ENCODE results near the gene NARF. TPM values are rescaled to one million over a fixed set of nuclear protein-coding genes. Genes with fewer than 3 reads are reported as not detected.
"Not testable (repeated sequence)": the region's sequence is repeated elsewhere in the genome, so short reads cannot be mapped to it uniquely, and the experiment has no call there.

Gene NARF
- total RNA-seq, 1 donor from 2014 or later = 54.9 TPM

DNA sequence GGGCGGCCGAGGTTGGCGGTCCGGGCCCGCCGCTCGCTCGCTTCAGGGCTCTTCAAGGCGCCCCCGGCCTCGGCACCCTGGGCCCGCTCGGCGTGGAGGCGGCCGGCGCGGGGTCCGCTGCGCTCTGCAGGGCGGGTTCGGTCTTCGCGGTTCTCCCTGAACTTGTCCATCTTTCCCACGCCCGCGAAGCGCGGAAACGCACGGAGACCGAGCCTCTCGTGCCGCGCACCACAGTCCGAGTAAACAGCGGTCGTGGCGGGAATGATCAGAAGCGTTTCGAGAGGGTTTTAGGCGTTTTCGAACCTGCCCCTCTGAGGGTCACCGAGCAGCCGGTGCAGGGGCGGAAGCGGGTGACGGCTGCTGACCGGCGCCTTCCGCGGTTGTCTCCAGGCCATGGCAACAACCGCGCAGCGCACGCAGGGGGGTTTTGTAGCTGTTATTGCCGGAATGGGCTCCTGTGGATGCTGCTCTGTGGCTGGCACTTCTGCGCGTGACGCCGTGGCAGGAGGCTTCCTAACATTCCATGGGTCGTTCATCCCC lies 414 bp downstream of the NARF start:
- intact Hi-C loops (cut with DNase I) = no loop called here
- H3K4me1 ChIP-seq = peaks cover 33% of the 10 kb centered on the region
- DNase-seq (no peak), ATAC-seq (peak in 1 of 2 donors; percentile 2)
- H3K27ac ChIP-seq = peak overlapping the region; percentile 100
- no peaks in the 10 kb centered on the region for H3K9me3 ChIP-seq
- peaks cover 41% of the 10 kb centered on the region for H3K36me3 ChIP-seq
- TF ChIP-seq, protein P1, sequence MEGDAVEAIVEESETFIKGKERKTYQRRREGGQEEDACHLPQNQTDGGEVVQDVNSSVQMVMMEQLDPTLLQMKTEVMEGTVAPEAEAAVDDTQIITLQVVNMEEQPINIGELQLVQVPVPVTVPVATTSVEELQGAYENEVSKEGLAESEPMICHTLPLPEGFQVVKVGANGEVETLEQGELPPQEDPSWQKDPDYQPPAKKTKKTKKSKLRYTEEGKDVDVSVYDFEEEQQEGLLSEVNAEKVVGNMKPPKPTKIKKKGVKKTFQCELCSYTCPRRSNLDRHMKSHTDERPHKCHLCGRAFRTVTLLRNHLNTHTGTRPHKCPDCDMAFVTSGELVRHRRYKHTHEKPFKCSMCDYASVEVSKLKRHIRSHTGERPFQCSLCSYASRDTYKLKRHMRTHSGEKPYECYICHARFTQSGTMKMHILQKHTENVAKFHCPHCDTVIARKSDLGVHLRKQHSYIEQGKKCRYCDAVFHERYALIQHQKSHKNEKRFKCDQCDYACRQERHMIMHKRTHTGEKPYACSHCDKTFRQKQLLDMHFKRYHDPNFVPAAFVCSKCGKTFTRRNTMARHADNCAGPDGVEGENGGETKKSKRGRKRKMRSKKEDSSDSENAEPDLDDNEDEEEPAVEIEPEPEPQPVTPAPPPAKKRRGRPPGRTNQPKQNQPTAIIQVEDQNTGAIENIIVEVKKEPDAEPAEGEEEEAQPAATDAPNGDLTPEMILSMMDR (IDR thresholded peaks at IDR 0.05) = no peak
- H3K27me3 ChIP-seq (ENCODE audit: low read depth) = no peaks in the 10 kb centered on the region
- peak overlapping the region; percentile 96 for H3K4me3 ChIP-seq

DNA sequence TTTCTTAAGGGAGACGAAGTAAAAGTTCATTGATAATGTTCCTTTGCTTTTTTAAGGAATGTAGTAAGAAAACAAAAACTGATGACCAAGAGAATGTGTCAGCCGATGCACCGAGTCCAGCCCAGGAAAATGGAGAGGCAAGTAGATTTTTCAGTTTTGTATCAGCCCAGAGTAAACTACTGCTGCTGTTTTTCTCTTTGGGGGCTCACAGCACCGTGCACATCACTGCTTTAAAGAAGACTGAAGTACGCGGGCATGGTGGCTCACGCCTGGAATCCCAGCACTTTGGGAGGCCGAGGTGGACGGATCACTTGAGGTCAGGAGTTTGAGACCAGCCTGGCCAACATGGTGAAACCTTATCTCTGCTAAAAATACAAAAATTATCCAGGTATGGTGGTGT lies 1.4 kb downstream of the NARF start:
- ATAC-seq; DNase-seq; intact Hi-C loops (cut with DNase I); H3K9me3 ChIP-seq; H3K27me3 ChIP-seq (ENCODE audit: low read depth); H3K27ac ChIP-seq: not testable (repeated sequence)
- peaks cover 33% of the 10 kb centered on the region for H3K4me1 ChIP-seq
- H3K4me3 ChIP-seq = peak overlapping the region; percentile 96
- peaks cover 51% of the 10 kb centered on the region for H3K36me3 ChIP-seq

DNA sequence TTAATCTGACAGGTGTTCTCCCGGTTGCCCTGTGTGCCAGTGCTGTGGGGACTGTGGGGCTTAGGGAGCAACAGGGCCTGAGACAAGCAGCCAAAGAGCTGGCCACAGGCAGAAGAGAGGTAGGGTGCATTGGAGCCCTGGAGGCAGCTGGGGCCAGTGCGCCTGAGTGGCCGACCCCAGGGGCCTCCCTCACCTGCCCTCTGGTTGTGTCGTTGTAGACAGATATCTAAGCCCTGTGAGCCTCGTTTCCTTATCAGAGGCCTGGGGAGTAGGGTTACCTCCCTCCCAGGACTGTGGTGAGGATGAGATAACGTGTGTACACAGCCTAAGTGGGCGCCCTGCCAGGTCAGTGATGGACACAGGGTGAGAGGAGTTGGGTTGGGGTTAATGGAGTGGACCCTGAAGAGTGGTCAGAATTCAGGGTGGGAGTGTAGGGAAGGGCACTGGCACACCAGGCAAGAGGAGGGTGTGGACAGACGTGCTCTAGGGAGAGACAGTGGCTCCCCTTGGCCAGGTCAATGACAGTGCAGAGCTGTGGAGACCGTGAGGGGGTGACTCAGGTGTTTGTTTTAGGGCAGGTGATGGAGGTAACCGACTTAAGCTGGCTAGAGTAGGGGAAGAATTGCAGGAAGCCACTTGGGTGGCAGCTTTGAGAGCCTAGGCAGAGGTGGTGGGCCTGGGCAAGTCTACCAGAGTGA lies 3.4 kb downstream of the NARF start:
- intact Hi-C loops (cut with DNase I) = no loop called here
- Histone ChIP-seq H3K4me1 (peaks cover 21% of the 10 kb centered on the region), H3K27me3 (ENCODE audit: low read depth) (no peaks in the 10 kb centered on the region), H3K27ac (peak overlapping the region; percentile 15), H3K36me3 (peaks cover 71% of the 10 kb centered on the region), H3K9me3 (no peaks in the 10 kb centered on the region), H3K4me3 (no peak overlapping the region)
- TF ChIP-seq, protein P1 (IDR thresholded peaks at IDR 0.05) = no peak
- ATAC-seq (no peak), DNase-seq (no peak)

DNA sequence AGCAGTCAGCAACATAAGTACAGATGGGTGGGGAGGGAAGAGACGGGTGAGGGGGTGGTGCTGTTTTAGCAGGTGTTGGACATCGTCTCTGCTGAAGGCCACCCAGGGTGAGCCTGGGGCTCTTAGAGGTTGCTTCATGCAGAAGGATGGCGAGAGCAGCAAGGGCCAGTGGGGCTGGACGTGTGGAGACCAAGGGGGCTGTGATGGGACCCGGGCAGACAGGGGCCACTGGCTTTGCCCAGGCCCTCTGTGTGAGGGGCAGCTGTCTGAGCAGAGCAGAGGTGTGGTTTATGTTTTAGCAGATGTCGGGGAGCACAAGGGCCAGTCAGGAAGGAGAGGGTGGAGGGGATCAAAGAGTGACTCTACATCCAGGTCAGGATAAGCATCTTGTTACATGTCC lies 4.8 kb downstream of the NARF start:
- intact Hi-C loops (cut with DNase I) = no loop called here
- H3K9me3 ChIP-seq = no peaks in the 10 kb centered on the region
- ATAC-seq (no peak), DNase-seq (no peak)
- H3K36me3 ChIP-seq = peaks cover 85% of the 10 kb centered on the region
- no peaks in the 10 kb centered on the region for H3K27me3 ChIP-seq (ENCODE audit: low read depth)
- H3K4me3 ChIP-seq = no peak overlapping the region
- TF ChIP-seq, protein P1 (IDR thresholded peaks at IDR 0.05) = no peak
- H3K27ac ChIP-seq = no peak overlapping the region
- peaks cover 11% of the 10 kb centered on the region for H3K4me1 ChIP-seq

DNA sequence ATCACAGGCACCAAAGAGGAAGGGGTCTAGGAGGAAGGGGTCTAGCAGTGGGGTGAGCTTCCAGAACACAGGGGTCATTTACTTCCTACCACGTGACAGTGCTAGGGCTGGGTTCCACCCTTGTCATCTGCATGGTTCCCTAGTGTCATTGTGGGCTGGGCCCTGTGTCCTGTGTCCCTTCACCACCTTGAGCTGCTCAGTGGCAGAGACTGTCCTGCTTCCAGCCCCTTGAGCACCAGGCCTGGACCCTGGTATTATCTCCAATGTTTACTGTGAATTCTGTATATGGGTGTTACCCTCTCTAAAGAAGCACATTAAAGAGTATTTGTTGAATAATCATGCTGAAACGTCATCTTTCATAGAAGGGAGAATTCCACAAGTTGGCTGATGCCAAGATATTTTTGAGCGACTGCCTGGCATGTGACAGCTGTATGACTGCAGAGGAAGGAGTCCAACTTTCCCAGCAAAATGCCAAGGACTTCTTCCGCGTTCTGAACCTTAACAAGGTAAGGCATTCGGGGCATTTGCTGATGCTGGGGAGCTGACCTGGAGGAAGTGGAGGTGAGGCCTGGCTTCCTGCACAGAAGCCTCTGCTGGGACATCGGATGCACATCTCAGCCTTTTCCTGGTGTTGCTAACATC lies 5.5 kb downstream of the NARF start:
- no peak overlapping the region for H3K4me3 ChIP-seq
- peaks cover 11% of the 10 kb centered on the region for H3K4me1 ChIP-seq
- no peaks in the 10 kb centered on the region for H3K9me3 ChIP-seq
- no peaks in the 10 kb centered on the region for H3K27me3 ChIP-seq (ENCODE audit: low read depth)
- intact Hi-C loops (cut with DNase I) = no loop called here
- TF ChIP-seq, protein P1 (IDR thresholded peaks at IDR 0.05) = no peak
- H3K36me3 ChIP-seq = peaks cover 92% of the 10 kb centered on the region
- ATAC-seq (peak in 1 of 2 donors; percentile 33), DNase-seq (no peak)
- H3K27ac ChIP-seq = no peak overlapping the region

DNA sequence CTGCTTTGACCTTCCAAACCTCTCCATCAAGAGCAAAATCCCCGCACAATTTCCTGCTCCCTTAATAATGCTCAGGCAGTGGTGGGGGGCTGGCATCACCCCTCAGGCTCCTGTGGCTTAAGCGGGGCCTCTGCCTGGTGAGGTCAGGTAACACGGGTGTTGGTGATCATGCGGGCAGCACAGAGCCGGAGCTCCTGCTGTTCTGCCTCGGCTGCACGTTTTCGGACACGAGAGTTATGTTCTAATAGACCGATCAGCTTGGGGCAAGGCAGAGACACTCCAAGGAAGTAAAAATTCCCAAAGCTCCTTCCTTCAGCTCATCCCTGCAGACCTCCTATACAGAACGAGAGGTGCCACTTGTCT lies 6.0 kb downstream of the NARF start:
- Histone ChIP-seq H3K4me3 (no peak overlapping the region), H3K9me3 (no peaks in the 10 kb centered on the region), H3K27me3 (ENCODE audit: low read depth) (no peaks in the 10 kb centered on the region), H3K4me1 (peaks cover 6% of the 10 kb centered on the region), H3K36me3 (peaks cover 97% of the 10 kb centered on the region), H3K27ac (no peak overlapping the region)
- TF ChIP-seq, protein P1 (IDR thresholded peaks at IDR 0.05) = no peak
- intact Hi-C loops (cut with DNase I) = no loop called here
- ATAC-seq = no peak
- DNase-seq = no peak
